HCT116 (cell line): ENCODE results near the gene RIOX2. TPM values are rescaled to one million over a fixed set of nuclear protein-coding genes. Genes with fewer than 3 reads are reported as not detected.

ENCODE experiments used
- ATAC-seq: fragments of 200-7000 bp; cut with Tn5 transposase; 2 replicates; pipeline ENCODE4 v1.9.1; 2020; ENCODE audit warnings: mild to moderate bottlenecking, moderate library complexity
- BruUV-seq: library from RNA; stranded (reverse); fragments of 400-500 nt; replicated peaks from 2 replicates; lab custom pipeline; 2021; lab: Mats Ljungman, UMichigan
- CTCF ChIA-PET: fragments of 300-600 bp; sonication (Branson Sonifier 250); formaldehyde crosslinking; loops from one replicate; lab custom pipeline; 2021; ENCODE audit warnings: antibody characterized with exemption; lab: Charles Lee
- POLR2A ChIA-PET: fragments of 300-600, 350-600 bp; sonication (Branson Sonifier 250); formaldehyde crosslinking; loops from one replicate; lab custom pipeline; 2021; ENCODE audit warnings: antibody characterized with exemption; lab: Charles Lee
- RAD21 ChIA-PET, 2 experiments: fragments of 300-600 bp; sonication (Branson Sonifier 250); formaldehyde crosslinking; loops; one replicate each; lab custom pipeline; 2023; ENCODE audit warnings: low total read pairs in 2 of 2; ENCODE audit not compliant: uncharacterized antibody in 2 of 2, unreplicated experiment in 2 of 2, low non-redundant PET in 1 of 2; lab: Charles Lee
- DNase-seq: peaks from one replicate; pipeline ENCODE4 v3.0.0-alpha.2; 2010; ENCODE audit warnings: low read depth, low spot score
- H2AFZ ChIP-seq: fragments of 200-600 bp; shearing (Covaris generic), sonication (generic); 2 replicates; pipeline ENCODE4 v1.6.1; 2017; ENCODE audit warnings: low read depth, mixed run types, mixed read lengths, antibody characterized with exemption, low read length; ENCODE audit not compliant: poor library complexity, severe bottlenecking
- H3K27ac ChIP-seq: 2 replicates; pipeline ENCODE4 v1.5.1; 2012; ENCODE audit warnings: low read depth, low read length
- H3K27me3 ChIP-seq: fragments of 200-600 bp; sonication (generic); 2 replicates; pipeline ENCODE4 v1.6.1; 2016; ENCODE audit warnings: mixed run types, low read length, mixed read lengths; ENCODE audit not compliant: insufficient read depth
- H3K36me3 ChIP-seq, 2 experiments: fragments of 200-500 bp in 1 of 2; fragments of 200-600 bp in 1 of 2; sonication (Bioruptor generic) in 1 of 2; sonication (generic) in 1 of 2; 2 replicates each; pipeline versions ENCODE4 v1.5.1 to v1.6.1; 2014 to 2016; ENCODE audit warnings: low read length in 2 of 2, inconsistent platforms in 1 of 2, mixed read lengths in 1 of 2, mixed run types in 1 of 2; ENCODE audit not compliant: insufficient read depth in 2 of 2, control insufficient read depth in 1 of 2
- H3K4me1 ChIP-seq, 2 experiments: fragments of 200-600 bp in 1 of 2; sonication (generic) in 1 of 2; 2 replicates each; pipeline versions ENCODE4 v1.5.1 to v1.6.1; 2012 to 2017; ENCODE audit warnings: low read length in 2 of 2, inconsistent platforms in 1 of 2, mild to moderate bottlenecking in 1 of 2, mixed read lengths in 1 of 2, mixed run types in 1 of 2, moderate library complexity in 1 of 2; ENCODE audit not compliant: insufficient read depth in 2 of 2, control insufficient read depth in 1 of 2
- H3K4me2 ChIP-seq: fragments of 200-600 bp; sonication (generic); 2 replicates; pipeline ENCODE4 v1.6.1; 2017; ENCODE audit warnings: mixed run types, low read length, mixed read lengths
- H3K4me3 ChIP-seq, 2 experiments: fragments of 200-600 bp in 1 of 2; sonication (generic) in 1 of 2; replicated peaks in 1 of 2; 2 replicates each; pipeline ENCODE4 v1.5.1; 2011 to 2016; ENCODE audit warnings: low read length in 2 of 2, control low read depth in 1 of 2, low read depth in 1 of 2, mild to moderate bottlenecking in 1 of 2, mixed read lengths in 1 of 2, mixed run types in 1 of 2
- H3K79me2 ChIP-seq: fragments of 200-600 bp; sonication (generic); 2 replicates; pipeline ENCODE4 v1.6.1; 2017; ENCODE audit warnings: mild to moderate bottlenecking, mixed run types, low read length, moderate library complexity, mixed read lengths; ENCODE audit not compliant: insufficient read depth
- H3K9ac ChIP-seq: fragments of 200-600 bp; sonication (generic); 2 replicates; pipeline ENCODE4 v1.6.1; 2016; ENCODE audit warnings: low read length, mixed read lengths
- H3K9me2 ChIP-seq: fragments of 200-600 bp; sonication (generic), shearing (Covaris generic); 2 replicates; pipeline ENCODE4 v1.6.1; 2017; ENCODE audit warnings: mixed run types, mild to moderate bottlenecking, moderate library complexity; ENCODE audit not compliant: insufficient read depth
- H3K9me3 ChIP-seq, 2 experiments: fragments of 200-500 bp in 1 of 2; fragments of 200-600 bp in 1 of 2; sonication (Bioruptor generic) in 1 of 2; sonication (generic) in 1 of 2; 2 replicates each; pipeline ENCODE4 v1.6.1; 2014 to 2017; ENCODE audit warnings: low read length in 2 of 2, mixed read lengths in 2 of 2, inconsistent platforms in 1 of 2, low read depth in 1 of 2, mild to moderate bottlenecking in 1 of 2, mixed run types in 1 of 2, moderate library complexity in 1 of 2; ENCODE audit not compliant: control insufficient read depth in 1 of 2, insufficient read depth in 1 of 2
- H4K20me1 ChIP-seq: fragments of 200-600 bp; sonication (generic), shearing (Covaris generic); 2 replicates; pipeline ENCODE4 v1.6.1; 2017; ENCODE audit warnings: mixed run types, mild to moderate bottlenecking, moderate library complexity; ENCODE audit not compliant: insufficient read depth
- CBX3 ChIP-seq: IDR thresholded peaks from 2 replicates; pipeline ENCODE4 v1.6.1; 2012; ENCODE audit warnings: low read depth
- ELF1 ChIP-seq: IDR thresholded peaks from 2 replicates; pipeline ENCODE4 v1.6.1; 2012; ENCODE audit warnings: low read depth, borderline replicate concordance
- EZH2phosphoT487 ChIP-seq: fragments of 200-600 bp; IDR thresholded peaks from 2 replicates; pipeline ENCODE4 v1.6.1; 2018; ENCODE audit warnings: antibody characterized with exemption, borderline replicate concordance
- JUND ChIP-seq: IDR thresholded peaks from 2 replicates; pipeline ENCODE4 v1.6.1; 2012
- SIN3A ChIP-seq: IDR thresholded peaks from 2 replicates; pipeline ENCODE4 v1.6.1; 2012; ENCODE audit warnings: low read depth
- YY1 ChIP-seq: IDR thresholded peaks from 2 replicates; pipeline ENCODE4 v1.6.1; 2011; ENCODE audit warnings: low read length, low read depth, moderate library complexity, mild to moderate bottlenecking; ENCODE audit not compliant: insufficient replicate concordance; ENCODE audit errors: extremely low read depth
- ZNF274 ChIP-seq: fragments of 200-500 bp; sonication (Bioruptor generic); IDR thresholded peaks from 2 replicates; pipeline ENCODE4 v1.6.1; 2014; ENCODE audit warnings: mild to moderate bottlenecking, low read depth, low read length, inconsistent platforms
- intact Hi-C: fragments of 100-400 bp; cut with micrococcal nuclease; formaldehyde crosslinking; loops from 2 replicates; pipeline ENCODE4 v1.10.0; 2022
- total RNA-seq: library from RNA; stranded (reverse); gene quantifications from one replicate; pipeline ENCODE4 v1.2.1, GENCODE V29; 2021; ENCODE audit not compliant: unreplicated experiment
- TF ChIP-seq, protein P1 (sequence below): IDR thresholded peaks from 2 replicates; pipeline ENCODE4 v1.6.1; 2011; ENCODE audit warnings: mild to moderate bottlenecking, low read length, moderate library complexity; ENCODE audit not compliant: insufficient replicate concordance; ENCODE audit errors: extremely low read depth
- TF ChIP-seq, protein P2 (sequence below), 3 experiments: fragments of 200-600 bp in 1 of 3; sonication (generic) in 1 of 3; IDR thresholded peaks in 2 of 3; conservative IDR thresholded peaks in 1 of 3; 2 replicates each; pipeline ENCODE4 v1.5.1; 2012 to 2017; ENCODE audit warnings: low read depth in 2 of 3, low read length in 2 of 3, antibody characterized with exemption in 1 of 3, borderline replicate concordance in 1 of 3, control low read depth in 1 of 3, mild to moderate bottlenecking in 1 of 3, mixed read lengths in 1 of 3, mixed run types in 1 of 3, moderate library complexity in 1 of 3; ENCODE audit not compliant: insufficient read depth in 1 of 3

Gene RIOX2
- total RNA-seq, 1 experiment from 2014 or later, result 39.1 TPM

DNA sequence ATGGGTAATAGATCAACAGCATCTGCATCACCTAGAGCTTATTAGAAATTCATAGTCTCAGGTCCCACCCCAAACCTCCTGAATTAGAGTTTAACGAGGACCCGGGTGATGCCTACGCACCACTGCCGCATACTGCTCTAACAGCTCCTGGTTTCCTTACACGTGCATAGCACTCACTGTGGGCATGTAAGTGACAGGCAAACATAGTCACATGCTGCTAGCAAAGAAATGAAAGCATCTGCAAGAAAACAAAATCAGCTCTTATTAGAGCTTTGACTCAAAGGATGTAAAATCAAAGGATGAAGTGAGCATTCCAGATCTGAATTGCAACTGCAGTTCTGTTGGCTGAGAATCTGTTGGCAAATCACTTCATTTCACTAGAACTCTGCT, 19.1 kb upstream of the RIOX2 start:
- no peak for TF ChIP-seq SIN3A
- TF ChIP-seq ZNF274, result no peak
- TF ChIP-seq CBX3, result no peak
- TF ChIP-seq, protein P1, sequence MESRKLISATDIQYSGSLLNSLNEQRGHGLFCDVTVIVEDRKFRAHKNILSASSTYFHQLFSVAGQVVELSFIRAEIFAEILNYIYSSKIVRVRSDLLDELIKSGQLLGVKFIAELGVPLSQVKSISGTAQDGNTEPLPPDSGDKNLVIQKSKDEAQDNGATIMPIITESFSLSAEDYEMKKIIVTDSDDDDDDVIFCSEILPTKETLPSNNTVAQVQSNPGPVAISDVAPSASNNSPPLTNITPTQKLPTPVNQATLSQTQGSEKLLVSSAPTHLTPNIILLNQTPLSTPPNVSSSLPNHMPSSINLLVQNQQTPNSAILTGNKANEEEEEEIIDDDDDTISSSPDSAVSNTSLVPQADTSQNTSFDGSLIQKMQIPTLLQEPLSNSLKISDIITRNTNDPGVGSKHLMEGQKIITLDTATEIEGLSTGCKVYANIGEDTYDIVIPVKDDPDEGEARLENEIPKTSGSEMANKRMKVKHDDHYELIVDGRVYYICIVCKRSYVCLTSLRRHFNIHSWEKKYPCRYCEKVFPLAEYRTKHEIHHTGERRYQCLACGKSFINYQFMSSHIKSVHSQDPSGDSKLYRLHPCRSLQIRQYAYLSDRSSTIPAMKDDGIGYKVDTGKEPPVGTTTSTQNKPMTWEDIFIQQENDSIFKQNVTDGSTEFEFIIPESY, result no peak
- no peak for TF ChIP-seq YY1
- no peak for TF ChIP-seq ELF1
- no peak for TF ChIP-seq EZH2phosphoT487
- no peak for TF ChIP-seq JUND
- TF ChIP-seq, protein P2, sequence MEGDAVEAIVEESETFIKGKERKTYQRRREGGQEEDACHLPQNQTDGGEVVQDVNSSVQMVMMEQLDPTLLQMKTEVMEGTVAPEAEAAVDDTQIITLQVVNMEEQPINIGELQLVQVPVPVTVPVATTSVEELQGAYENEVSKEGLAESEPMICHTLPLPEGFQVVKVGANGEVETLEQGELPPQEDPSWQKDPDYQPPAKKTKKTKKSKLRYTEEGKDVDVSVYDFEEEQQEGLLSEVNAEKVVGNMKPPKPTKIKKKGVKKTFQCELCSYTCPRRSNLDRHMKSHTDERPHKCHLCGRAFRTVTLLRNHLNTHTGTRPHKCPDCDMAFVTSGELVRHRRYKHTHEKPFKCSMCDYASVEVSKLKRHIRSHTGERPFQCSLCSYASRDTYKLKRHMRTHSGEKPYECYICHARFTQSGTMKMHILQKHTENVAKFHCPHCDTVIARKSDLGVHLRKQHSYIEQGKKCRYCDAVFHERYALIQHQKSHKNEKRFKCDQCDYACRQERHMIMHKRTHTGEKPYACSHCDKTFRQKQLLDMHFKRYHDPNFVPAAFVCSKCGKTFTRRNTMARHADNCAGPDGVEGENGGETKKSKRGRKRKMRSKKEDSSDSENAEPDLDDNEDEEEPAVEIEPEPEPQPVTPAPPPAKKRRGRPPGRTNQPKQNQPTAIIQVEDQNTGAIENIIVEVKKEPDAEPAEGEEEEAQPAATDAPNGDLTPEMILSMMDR (IDR thresholded peaks at IDR 0.05 in 2 of 3, conservative IDR thresholded peaks at IDR 0.05 in 1 of 3; ENCODE audit: borderline replicate concordance in 1 of 3, insufficient read depth in 1 of 3, low read depth in 2 of 3, low read length in 2 of 3), result no peak
- DNase-seq, result no peak
- ChIA-PET RAD21 (no interaction called here), CTCF (no interaction called here), POLR2A (no interaction called here)
- Histone ChIP-seq H3K4me3 (no peak overlapping the region), H3K4me1 (no peaks in the 10 kb centered on the region), H3K9ac (no peak overlapping the region), H3K9me3 (no peaks in the 10 kb centered on the region), H3K27ac (no peak overlapping the region), H3K36me3 (no peaks in the 10 kb centered on the region), H3K79me2 (no peaks in the 10 kb centered on the region), H2AFZ (no peak overlapping the region), H4K20me1 (no peaks in the 10 kb centered on the region), H3K27me3 (no peaks in the 10 kb centered on the region), H3K4me2 (no peak overlapping the region), H3K9me2 (no peaks in the 10 kb centered on the region)
- BruUV-seq, result no TSS peak
- ATAC-seq, result no peak
- intact Hi-C loops, result no loop called here
